K562 (cell line): ENCODE results near the gene EXOC4.

Experiments
- HDAC2 ChIP-seq: fragments of 450-650 bp; IDR thresholded peaks from 2 replicates; pipeline ENCODE4 v1.6.1; 2016; ENCODE audit warnings: mild to moderate bottlenecking
- PHTF2 ChIP-seq: fragments of 250-450 bp; sonication (Bioruptor Pico); IDR thresholded peaks from 2 replicates; pipeline ENCODE4 v1.5.0; 2021; ENCODE audit warnings: mild to moderate bottlenecking
- POLR2A ChIP-seq: fragments of 450-650 bp; conservative IDR thresholded peaks from 2 replicates; pipeline ENCODE4 v1.6.1; 2016
- POLR2AphosphoS5 ChIP-seq: IDR thresholded peaks from 2 replicates; pipeline ENCODE4 v1.6.1; 2011; ENCODE audit warnings: mild to moderate bottlenecking, low read depth, low read length, moderate library complexity; ENCODE audit not compliant: control insufficient read depth, insufficient read depth
- SAFB2 ChIP-seq: fragments of 200-400 bp; formaldehyde crosslinking; IDR thresholded peaks from 2 replicates; pipeline ENCODE4 v1.6.1; 2018; ENCODE audit warnings: borderline replicate concordance, low read length, low read depth, moderate library complexity; ENCODE audit not compliant: severe bottlenecking
- SETDB1 ChIP-seq: IDR thresholded peaks from one replicate; pipeline ENCODE4 v1.6.1; 2012; ENCODE audit warnings: low read length, control low read depth, inconsistent platforms
- STAT5A ChIP-seq: IDR thresholded peaks from 2 replicates; pipeline ENCODE4 v1.6.1; 2012; ENCODE audit warnings: low read length, inconsistent platforms, borderline replicate concordance
- ZBTB1 ChIP-seq: sonication (generic); formaldehyde crosslinking; IDR thresholded peaks from 2 replicates; pipeline ENCODE4 v1.8.1; 2023; ENCODE audit warnings: missing genetic modification reagents, low read depth, mild to moderate bottlenecking, borderline replicate concordance
- ZNF507 ChIP-seq: conservative IDR thresholded peaks from 2 replicates; pipeline ENCODE4 v1.6.1; 2017; ENCODE audit warnings: missing genetic modification characterization, missing compliant biosample characterization
- TF ChIP-seq, protein P1 (sequence below): fragments of 450-650 bp; IDR thresholded peaks from 2 replicates; pipeline ENCODE4 v1.7.0; 2016; ENCODE audit warnings: borderline replicate concordance
- TF ChIP-seq, protein P2 (sequence below): sonication (generic); formaldehyde crosslinking; IDR thresholded peaks from 2 replicates; pipeline ENCODE4 v1.8.1; 2022; ENCODE audit warnings: missing genetic modification reagents
- TF ChIP-seq, protein P3 (sequence below): sonication (generic); formaldehyde crosslinking; IDR thresholded peaks from 2 replicates; pipeline ENCODE4 v1.8.1; 2023; ENCODE audit warnings: mild to moderate bottlenecking, missing genetic modification reagents, moderate library complexity

DNA sequence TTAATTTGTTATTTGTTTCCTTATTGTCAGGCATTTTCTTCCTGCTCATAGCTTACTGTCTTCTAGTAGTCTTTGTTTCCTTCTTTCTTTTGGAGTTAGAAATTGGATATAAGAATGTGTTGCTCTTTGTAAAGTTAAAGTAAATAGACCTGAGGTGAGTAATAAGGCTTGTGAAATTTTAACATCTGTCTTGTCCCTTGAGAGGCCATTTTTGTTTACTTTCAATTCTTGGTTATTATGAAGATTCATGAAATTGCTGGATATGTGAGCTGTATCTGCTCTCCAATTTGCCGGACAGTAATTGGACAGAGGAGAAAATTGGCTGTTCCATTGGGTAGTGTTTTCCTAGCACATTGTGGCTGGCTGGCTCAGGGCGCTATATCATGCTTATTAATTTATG lies 260.7 kb downstream of the EXOC4 start:
- no peak for TF ChIP-seq SAFB2
- no peak for TF ChIP-seq STAT5A
- no peak for TF ChIP-seq PHTF2
- TF ChIP-seq HDAC2, result no peak
- TF ChIP-seq, protein P1, sequence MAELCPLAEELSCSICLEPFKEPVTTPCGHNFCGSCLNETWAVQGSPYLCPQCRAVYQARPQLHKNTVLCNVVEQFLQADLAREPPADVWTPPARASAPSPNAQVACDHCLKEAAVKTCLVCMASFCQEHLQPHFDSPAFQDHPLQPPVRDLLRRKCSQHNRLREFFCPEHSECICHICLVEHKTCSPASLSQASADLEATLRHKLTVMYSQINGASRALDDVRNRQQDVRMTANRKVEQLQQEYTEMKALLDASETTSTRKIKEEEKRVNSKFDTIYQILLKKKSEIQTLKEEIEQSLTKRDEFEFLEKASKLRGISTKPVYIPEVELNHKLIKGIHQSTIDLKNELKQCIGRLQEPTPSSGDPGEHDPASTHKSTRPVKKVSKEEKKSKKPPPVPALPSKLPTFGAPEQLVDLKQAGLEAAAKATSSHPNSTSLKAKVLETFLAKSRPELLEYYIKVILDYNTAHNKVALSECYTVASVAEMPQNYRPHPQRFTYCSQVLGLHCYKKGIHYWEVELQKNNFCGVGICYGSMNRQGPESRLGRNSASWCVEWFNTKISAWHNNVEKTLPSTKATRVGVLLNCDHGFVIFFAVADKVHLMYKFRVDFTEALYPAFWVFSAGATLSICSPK, result no peak
- no peak for TF ChIP-seq ZBTB1 (CRISPR knock-in tag)
- TF ChIP-seq, protein P2, sequence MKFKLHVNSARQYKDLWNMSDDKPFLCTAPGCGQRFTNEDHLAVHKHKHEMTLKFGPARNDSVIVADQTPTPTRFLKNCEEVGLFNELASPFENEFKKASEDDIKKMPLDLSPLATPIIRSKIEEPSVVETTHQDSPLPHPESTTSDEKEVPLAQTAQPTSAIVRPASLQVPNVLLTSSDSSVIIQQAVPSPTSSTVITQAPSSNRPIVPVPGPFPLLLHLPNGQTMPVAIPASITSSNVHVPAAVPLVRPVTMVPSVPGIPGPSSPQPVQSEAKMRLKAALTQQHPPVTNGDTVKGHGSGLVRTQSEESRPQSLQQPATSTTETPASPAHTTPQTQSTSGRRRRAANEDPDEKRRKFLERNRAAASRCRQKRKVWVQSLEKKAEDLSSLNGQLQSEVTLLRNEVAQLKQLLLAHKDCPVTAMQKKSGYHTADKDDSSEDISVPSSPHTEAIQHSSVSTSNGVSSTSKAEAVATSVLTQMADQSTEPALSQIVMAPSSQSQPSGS, result no peak
- TF ChIP-seq, protein P3, sequence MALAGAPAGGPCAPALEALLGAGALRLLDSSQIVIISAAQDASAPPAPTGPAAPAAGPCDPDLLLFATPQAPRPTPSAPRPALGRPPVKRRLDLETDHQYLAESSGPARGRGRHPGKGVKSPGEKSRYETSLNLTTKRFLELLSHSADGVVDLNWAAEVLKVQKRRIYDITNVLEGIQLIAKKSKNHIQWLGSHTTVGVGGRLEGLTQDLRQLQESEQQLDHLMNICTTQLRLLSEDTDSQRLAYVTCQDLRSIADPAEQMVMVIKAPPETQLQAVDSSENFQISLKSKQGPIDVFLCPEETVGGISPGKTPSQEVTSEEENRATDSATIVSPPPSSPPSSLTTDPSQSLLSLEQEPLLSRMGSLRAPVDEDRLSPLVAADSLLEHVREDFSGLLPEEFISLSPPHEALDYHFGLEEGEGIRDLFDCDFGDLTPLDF (CRISPR knock-in tag), result no peak
- TF ChIP-seq SETDB1, result no peak
- no peak for TF ChIP-seq ZNF507 (tag)
- TF ChIP-seq POLR2AphosphoS5, result no peak
- TF ChIP-seq POLR2A, result no peak
